Right atrium auricular region (tissue), 2 donors: ENCODE data around the gene ARHGAP31. TPM values are rescaled to one million over a fixed set of nuclear protein-coding genes. Genes with fewer than 3 reads are reported as not detected.

Experiments used
- DNase-seq: peaks from one replicate; pipeline ENCODE4 v3.0.0-alpha.2; 2019; ENCODE audit warnings: low spot score
- H3K27ac ChIP-seq, 2 donors: fragments of 200-600 bp; sonication (generic); 1 replicate in 1 of 2; 2 replicates in 1 of 2; pipeline ENCODE4 v1.5.1; 2016 to 2019
- H3K27me3 ChIP-seq, 2 donors: fragments of 200-600 bp; sonication (generic); one replicate each; pipeline versions ENCODE4 v1.5.1 to v1.6.0; 2017 to 2019
- H3K36me3 ChIP-seq: fragments of 200-600 bp; sonication (generic); one replicate; pipeline ENCODE4 v1.5.1; 2016
- H3K4me1 ChIP-seq, 2 donors: fragments of 200-600 bp; sonication (generic); one replicate each; pipeline versions ENCODE4 v1.5.1 to v1.6.0; 2017 to 2019
- H3K4me3 ChIP-seq, 2 donors: fragments of 200-600 bp; sonication (generic); 1 replicate in 1 of 2; 2 replicates in 1 of 2; pipeline ENCODE4 v1.5.1; 2017 to 2019; ENCODE audit warnings: mild to moderate bottlenecking in 1 of 2, moderate library complexity in 1 of 2
- H3K9me3 ChIP-seq, 2 donors: fragments of 200-600 bp; sonication (generic); one replicate each; pipeline ENCODE4 v1.5.1; 2019
- total RNA-seq, 2 donors: library from RNA; depleted of rRNA; stranded (reverse); fragments of >200 nt; gene quantifications; one replicate each; pipeline ENCODE4 v1.1.0, GENCODE V29; 2016
- TF ChIP-seq, protein P1 (sequence below), 2 donors: fragments of 200-600 bp; sonication (generic); IDR thresholded peaks; one replicate each; pipeline ENCODE4 v1.5.1; 2019; ENCODE audit warnings: antibody characterized with exemption in 2 of 2

Gene ARHGAP31
- total RNA-seq, 2 donors from 2014 or later: 29.9 to 33.1 TPM

GRCh38 chr3:119420196-119420595, 126.0 kb downstream of the ARHGAP31 start:
- no peak for DNase-seq
- peak overlapping the region in 1 of 2 donors; percentile 16 for H3K27ac ChIP-seq
- TF ChIP-seq, protein P1, sequence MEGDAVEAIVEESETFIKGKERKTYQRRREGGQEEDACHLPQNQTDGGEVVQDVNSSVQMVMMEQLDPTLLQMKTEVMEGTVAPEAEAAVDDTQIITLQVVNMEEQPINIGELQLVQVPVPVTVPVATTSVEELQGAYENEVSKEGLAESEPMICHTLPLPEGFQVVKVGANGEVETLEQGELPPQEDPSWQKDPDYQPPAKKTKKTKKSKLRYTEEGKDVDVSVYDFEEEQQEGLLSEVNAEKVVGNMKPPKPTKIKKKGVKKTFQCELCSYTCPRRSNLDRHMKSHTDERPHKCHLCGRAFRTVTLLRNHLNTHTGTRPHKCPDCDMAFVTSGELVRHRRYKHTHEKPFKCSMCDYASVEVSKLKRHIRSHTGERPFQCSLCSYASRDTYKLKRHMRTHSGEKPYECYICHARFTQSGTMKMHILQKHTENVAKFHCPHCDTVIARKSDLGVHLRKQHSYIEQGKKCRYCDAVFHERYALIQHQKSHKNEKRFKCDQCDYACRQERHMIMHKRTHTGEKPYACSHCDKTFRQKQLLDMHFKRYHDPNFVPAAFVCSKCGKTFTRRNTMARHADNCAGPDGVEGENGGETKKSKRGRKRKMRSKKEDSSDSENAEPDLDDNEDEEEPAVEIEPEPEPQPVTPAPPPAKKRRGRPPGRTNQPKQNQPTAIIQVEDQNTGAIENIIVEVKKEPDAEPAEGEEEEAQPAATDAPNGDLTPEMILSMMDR (IDR thresholded peaks at IDR 0.05): no peak
- no peak overlapping the region for H3K4me3 ChIP-seq
- H3K27me3 ChIP-seq: no peaks in the 10 kb centered on the region
- H3K9me3 ChIP-seq: no peaks in the 10 kb centered on the region
- peaks cover 17% of the 10 kb centered on the region for H3K36me3 ChIP-seq
- peaks cover 0 to 34% of the 10 kb centered on the region in 2 donors for H3K4me1 ChIP-seq

GRCh38 chr3:119427669-119428068, 133.5 kb downstream of the ARHGAP31 start:
- Histone ChIP-seq H3K9me3 (peaks cover 13 to 43% of the 10 kb centered on the region in 2 donors), H3K4me1 (no peaks in the 10 kb centered on the region), H3K36me3 (peaks cover 37% of the 10 kb centered on the region), H3K27ac (no peak overlapping the region), H3K4me3 (no peak overlapping the region), H3K27me3 (no peaks in the 10 kb centered on the region)
- no peak for DNase-seq
- TF ChIP-seq, protein P1 (IDR thresholded peaks at IDR 0.05): no peak

DNA sequence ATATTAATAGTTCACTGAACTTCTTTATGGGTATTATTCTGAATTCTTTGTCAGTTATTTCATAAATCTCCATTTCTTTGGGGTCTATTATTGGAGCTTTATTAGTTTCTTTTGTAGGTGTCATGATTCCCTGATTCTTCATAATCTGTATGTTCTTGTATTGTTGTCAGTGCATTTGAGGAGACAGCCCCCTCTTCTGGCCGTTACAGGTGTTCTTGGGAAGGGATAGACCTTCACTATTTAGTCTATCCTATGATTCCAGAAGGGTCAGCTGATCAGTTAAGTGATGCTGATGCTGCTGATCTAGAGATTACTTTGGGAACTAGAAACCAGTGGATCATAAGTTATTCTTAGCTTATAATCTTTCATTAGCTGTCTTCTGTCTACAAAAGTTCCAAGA, 134.4 kb downstream of the ARHGAP31 start:
- Histone ChIP-seq H3K27me3 (no peaks in the 10 kb centered on the region), H3K4me1 (no peaks in the 10 kb centered on the region), H3K9me3 (peaks cover 13 to 43% of the 10 kb centered on the region in 2 donors), H3K4me3 (no peak overlapping the region), H3K27ac (no peak overlapping the region), H3K36me3 (peaks cover 46% of the 10 kb centered on the region)
- no peak for DNase-seq
- TF ChIP-seq, protein P1 (IDR thresholded peaks at IDR 0.05): no peak

GRCh38 chr3:119433613-119434325, 139.6 kb downstream of the ARHGAP31 start:
- peaks cover 87% of the 10 kb centered on the region for H3K36me3 ChIP-seq

GRCh38 chr3:119434703-119435102, 140.5 kb downstream of the ARHGAP31 start:
- H3K36me3 ChIP-seq: peaks cover 78% of the 10 kb centered on the region
- no peaks in the 10 kb centered on the region for H3K27me3 ChIP-seq
- H3K4me3 ChIP-seq: no peak overlapping the region
- no peaks in the 10 kb centered on the region for H3K4me1 ChIP-seq
- DNase-seq: no peak
- TF ChIP-seq, protein P1 (IDR thresholded peaks at IDR 0.05): no peak
- H3K9me3 ChIP-seq: peaks cover 0 to 5% of the 10 kb centered on the region in 2 donors
- no peak overlapping the region for H3K27ac ChIP-seq

More at GRCh38 chr3:119433613-119434325, 139.6 kb downstream of the ARHGAP31 start:
- Histone ChIP-seq H3K9me3 (peaks cover 0 to 14% of the 10 kb centered on the region in 2 donors), H3K27ac (no peak overlapping the region), H3K27me3 (no peaks in the 10 kb centered on the region), H3K4me1 (no peaks in the 10 kb centered on the region), H3K4me3 (no peak overlapping the region)
- TF ChIP-seq, protein P1 (IDR thresholded peaks at IDR 0.05): no peak
- no peak for DNase-seq
